Testis (tissue), 3 donors: ENCODE data around the gene IL17RA. TPM values are rescaled to one million over a fixed set of nuclear protein-coding genes. Genes with fewer than 3 reads are reported as not detected.

Experiments used
- DNase-seq: peaks from one replicate; pipeline ENCODE4 v3.0.0-alpha.2; 2019
- H3K27ac ChIP-seq, 2 donors: fragments of 200-600 bp; sonication (generic); one replicate each; pipeline ENCODE4 v1.5.1; 2019
- H3K27me3 ChIP-seq: fragments of 200-600 bp; sonication (generic); one replicate; pipeline ENCODE4 v1.5.1; 2019
- H3K36me3 ChIP-seq: fragments of 200-600 bp; sonication (generic); one replicate; pipeline ENCODE4 v1.5.1; 2017; ENCODE audit warnings: low read depth; ENCODE audit errors: missing control alignments
- H3K4me1 ChIP-seq: fragments of 200-600 bp; sonication (generic); one replicate; pipeline ENCODE4 v1.5.1; 2019
- H3K4me3 ChIP-seq, 2 donors: fragments of 200-600 bp; sonication (generic); one replicate each; pipeline ENCODE4 v1.5.1; 2017 to 2019
- H3K9me3 ChIP-seq: fragments of 200-600 bp; sonication (generic); one replicate; pipeline ENCODE4 v1.5.1; 2017
- CTCF ChIP-seq, 3 experiments: fragments of 450-650 bp in 2 of 3; fragments of 200-600 bp in 1 of 3; sonication (generic) in 1 of 3; IDR thresholded peaks; one replicate each; pipeline ENCODE4 v1.5.1; 2016 to 2019; ENCODE audit warnings: antibody characterized with exemption in 3 of 3, mild to moderate bottlenecking in 2 of 3, moderate library complexity in 1 of 3
- POLR2A ChIP-seq: fragments of 450-650 bp; IDR thresholded peaks from one replicate; pipeline ENCODE4 v1.6.1; 2017; ENCODE audit warnings: antibody characterized with exemption, mild to moderate bottlenecking, moderate library complexity
- WGBS, 2 donors: methylation state at CpG; one replicate each; pipeline ENCODE4 v1.1.5; 2018; 5-methylcytosine and 5-hydroxymethylcytosine counted together
- intact Hi-C: fragments of 100-400 bp; cut with DNase I; formaldehyde crosslinking; loops from one replicate; pipeline ENCODE4 v1.15.1; 2023; ENCODE audit warnings: low total_unique reads
- polyA plus RNA-seq: library from polyadenylated mRNA; stranded (reverse); fragments of 350-450 nt; fragmentation: Illumina TruSeq; extraction: RNeasy Lipid Tissue Mini Kit (QIAGEN cat#74804); gene quantifications from one replicate; pipeline ENCODE4 v1.2.3, GENCODE V29; 2014; ENCODE audit warnings: low read depth, low replicate concordance; ENCODE audit not compliant: insufficient read depth
- total RNA-seq, 2 donors: library from RNA; depleted of rRNA; stranded (reverse); fragments of >200 nt; gene quantifications; one replicate each; pipeline ENCODE4 v1.2.3, GENCODE V29; 2016

IL17RA gene
- total and polyA plus RNA-seq, 3 donors from 2014 or later: 6.8 to 12.8 (median 8.3) TPM

DNA sequence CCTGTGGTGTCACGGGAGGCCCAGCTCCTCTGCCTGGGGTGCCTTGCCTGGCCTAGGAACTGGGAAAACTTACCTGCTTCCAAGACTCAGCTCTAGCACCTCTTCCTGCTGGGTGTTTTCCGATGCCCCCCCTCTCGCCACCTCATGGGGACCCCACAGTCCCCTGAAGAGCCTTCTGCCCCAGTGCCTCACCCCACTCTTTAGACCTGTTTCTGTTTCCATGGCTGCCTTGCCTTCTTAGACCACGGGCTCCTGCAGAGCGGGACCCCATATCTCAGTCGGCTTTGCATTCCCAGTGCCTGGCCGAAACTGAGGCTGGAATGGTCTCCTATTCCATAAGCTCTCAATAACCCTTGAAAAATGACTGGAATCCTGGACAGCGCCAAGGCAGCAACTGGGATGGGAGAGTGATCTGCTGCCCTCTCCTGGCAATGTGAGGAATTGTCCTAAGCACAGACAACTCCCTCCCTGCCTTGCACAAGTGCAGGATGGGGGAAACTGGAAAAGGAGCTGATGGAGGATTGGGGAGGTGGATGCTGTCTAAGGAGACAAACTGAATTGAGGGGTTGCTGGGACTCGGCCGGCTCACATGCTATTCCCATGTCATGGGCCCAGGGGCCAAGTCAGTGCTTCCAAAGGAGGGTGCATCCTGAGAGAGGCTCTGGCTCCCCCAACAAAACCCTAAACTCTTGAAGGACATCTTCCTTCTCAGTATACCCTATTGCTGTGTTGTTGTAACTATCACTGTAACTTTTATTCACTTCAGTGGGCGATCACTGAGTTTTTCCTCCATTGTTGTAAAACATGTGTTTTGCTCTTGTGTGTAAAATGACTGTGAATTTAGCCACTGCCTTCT lies 26.6 kb upstream of the IL17RA start:
- Histone ChIP-seq H3K27ac (no peak overlapping the region), H3K9me3 (no peaks in the 10 kb centered on the region), H3K4me1 (no peaks in the 10 kb centered on the region), H3K4me3 (no peak overlapping the region), H3K27me3 (no peaks in the 10 kb centered on the region), H3K36me3 (no peaks in the 10 kb centered on the region)
- peak; percentile 80 for DNase-seq
- TF ChIP-seq POLR2A: no peak
- peak; percentile 49 to 82 (median 73) for TF ChIP-seq CTCF (IDR thresholded peaks at IDR 0.05)
- intact Hi-C loops: no loop called here
- WGBS, 2 donors: 40 to 41% methylated on average over 11 of the region's 11 CpGs

DNA sequence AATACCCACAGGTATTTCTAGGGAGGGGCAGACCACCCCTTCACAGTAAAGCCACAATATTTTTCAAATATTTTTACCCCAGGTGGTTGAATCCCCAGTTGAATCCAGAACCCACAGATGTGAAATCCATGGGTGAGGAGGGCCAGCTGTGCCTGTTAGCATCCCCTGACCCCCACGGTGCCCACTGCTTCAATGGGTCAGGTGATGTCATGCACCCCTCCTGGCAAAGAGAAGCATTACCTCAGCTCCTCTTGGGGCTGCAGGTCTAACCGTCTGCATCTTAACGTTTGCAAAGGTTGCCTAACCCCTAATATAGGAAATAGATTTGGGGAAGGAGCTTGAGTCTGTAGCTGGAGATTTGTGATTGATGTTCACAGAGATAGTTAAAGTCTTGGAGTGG lies 24.7 kb upstream of the IL17RA start:
- no peak for DNase-seq
- Histone ChIP-seq H3K4me1 (peaks cover 5% of the 10 kb centered on the region), H3K36me3 (no peaks in the 10 kb centered on the region), H3K4me3 (no peak overlapping the region), H3K27me3 (no peaks in the 10 kb centered on the region), H3K27ac (no peak overlapping the region), H3K9me3 (no peaks in the 10 kb centered on the region)
- intact Hi-C loops: no loop called here
- 58 to 73% methylated on average over 3 of the region's 3 CpGs for WGBS, 2 donors
- TF ChIP-seq CTCF (IDR thresholded peaks at IDR 0.05) (no peak), POLR2A (no peak)

GRCh38 chr22:17063411-17064106 lies 21.2 kb upstream of the IL17RA start:
- intact Hi-C loops: no loop called here

DNA sequence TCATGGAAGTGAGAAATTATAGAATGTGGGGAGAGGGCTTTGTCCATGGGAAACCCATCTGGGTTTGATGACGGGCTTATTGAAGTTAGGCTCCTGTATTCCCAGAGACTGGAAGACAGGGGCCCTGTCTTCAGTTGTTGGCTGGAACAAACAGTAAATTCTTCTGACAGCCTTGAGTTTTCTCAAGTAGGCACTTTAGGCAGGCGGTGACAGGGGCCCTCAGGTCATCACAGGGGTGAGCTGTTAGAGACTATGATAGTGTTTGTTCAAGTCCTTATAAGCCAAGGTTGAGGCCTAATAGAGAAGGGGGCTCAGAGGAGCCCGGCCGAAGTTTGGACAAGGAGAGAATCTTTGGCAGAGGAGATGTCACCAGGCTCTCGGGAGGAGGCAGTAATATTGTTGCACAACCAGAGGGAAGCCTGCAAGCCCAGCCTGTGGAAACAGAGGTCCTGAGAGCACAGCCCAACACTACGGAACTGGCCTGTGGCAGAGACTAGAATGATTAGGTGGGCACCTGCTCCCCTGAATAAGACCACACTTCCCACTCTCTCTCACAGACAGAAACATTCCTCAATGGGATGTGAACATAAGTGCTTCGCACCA lies 20.2 kb upstream of the IL17RA start:
- intact Hi-C loops: no loop called here
- no peak for DNase-seq
- no peaks in the 10 kb centered on the region for H3K36me3 ChIP-seq
- H3K4me3 ChIP-seq: no peak overlapping the region
- WGBS, 2 donors: 74 to 79% methylated on average over 7 of the region's 7 CpGs
- TF ChIP-seq POLR2A (no peak), CTCF (IDR thresholded peaks at IDR 0.05) (no peak)
- H3K27me3 ChIP-seq: no peaks in the 10 kb centered on the region
- H3K27ac ChIP-seq: peak overlapping the region in 1 of 2 donors; percentile 41
- H3K4me1 ChIP-seq: peaks cover 5% of the 10 kb centered on the region
- H3K9me3 ChIP-seq: no peaks in the 10 kb centered on the region

More at GRCh38 chr22:17063411-17064106, 21.2 kb upstream of the IL17RA start:
- WGBS, 2 donors: 33% methylated on average over 8 of the region's 8 CpGs
- Histone ChIP-seq H3K4me3 (no peak overlapping the region), H3K27me3 (no peaks in the 10 kb centered on the region), H3K36me3 (no peaks in the 10 kb centered on the region), H3K9me3 (no peaks in the 10 kb centered on the region), H3K4me1 (peaks cover 5% of the 10 kb centered on the region), H3K27ac (peak overlapping the region in 1 of 2 donors; percentile 41)
- DNase-seq: peak; percentile 50
- TF ChIP-seq CTCF (IDR thresholded peaks at IDR 0.05) (no peak), POLR2A (no peak)
